ENCODE results near the gene MMP25.

- TF ChIP-seq CTCF (conservative IDR thresholded peaks at IDR 0.05; ENCODE audit: low read length) (no peak), EZH2phosphoT487 (IDR thresholded peaks at IDR 0.05; ENCODE audit: borderline replicate concordance, low read depth, low read length) (no peak)
These were observed 14.2 kb downstream of the MMP25 start for GRCh38 chr16:3060339-3061127.

Measured in OCI-LY7 (cell line).